ENCODE measurements around the gene PPDPF. TPM values are rescaled to one million over a fixed set of nuclear protein-coding genes. Genes with fewer than 3 reads are reported as not detected.

Gene PPDPF
- total and polyA plus RNA-seq, 2 of the 8 experiments (the other 6 are each of a cell fraction or from before 2014, with no cell fraction given) = 30.5 to 138 TPM

- TF ChIP-seq CHD7 (IDR thresholded peaks at IDR 0.05; ENCODE audit: insufficient replicate concordance, low read length) = no peak
- TF ChIP-seq NRF1 (IDR thresholded peaks at IDR 0.05; ENCODE audit: low read depth, low read length) = no peak
- TF ChIP-seq CEBPB (IDR thresholded peaks at IDR 0.05; ENCODE audit: low read depth, low read length) = no peak
- no peak for TF ChIP-seq JUN (IDR thresholded peaks at IDR 0.05; ENCODE audit: low read depth, low read length)
- no peak for TF ChIP-seq BACH1 (IDR thresholded peaks at IDR 0.05; ENCODE audit: low read length)
- TF ChIP-seq TEAD4 (IDR thresholded peaks at IDR 0.05; ENCODE audit: low read depth, low read length) = no peak
- TF ChIP-seq CHD2 (IDR thresholded peaks at IDR 0.05; ENCODE audit: low read length) = no peak
Measured at GRCh38 chr20:63536997-63537524, 16.5 kb downstream of the PPDPF start, which contains the start of gene PTK6 (continued).

Data from H1 (cell line).